Adrenal gland (tissue), 12 donors: Measurements from ENCODE around the gene WDR89. TPM values are rescaled to one million over a fixed set of nuclear protein-coding genes. Genes with fewer than 3 reads are reported as not detected.

Experiments
- DNase-seq, 7 donors: peaks; one replicate each; pipeline ENCODE4 v3.0.0-alpha.2; 2019 to 2020
- H3K27ac ChIP-seq, 5 donors: fragments of 200-600 bp; sonication (generic) in 4 of 5; 1 replicate in 3 of 5; 2 replicates in 2 of 5; pipeline versions ENCODE4 v1.5.1 to v1.8.0; 2016 to 2020; ENCODE audit warnings: mild to moderate bottlenecking in 1 of 5
- H3K27me3 ChIP-seq: fragments of 200-600 bp; 2 replicates; pipeline ENCODE4 v1.8.0; 2021
- H3K36me3 ChIP-seq, 2 donors: fragments of 200-600 bp; replicated peaks in 1 of 2; 1 replicate in 1 of 2; 2 replicates in 1 of 2; pipeline versions ENCODE4 v1.5.1 to v1.8.0; 2018 to 2022
- H3K4me1 ChIP-seq, 2 donors: fragments of 200-600 bp; replicated peaks in 1 of 2; 1 replicate in 1 of 2; 2 replicates in 1 of 2; pipeline versions ENCODE4 v1.5.1 to v1.8.0; 2018 to 2021
- H3K4me3 ChIP-seq, 4 donors: fragments of 200-600 bp; sonication (generic) in 3 of 4; one replicate each; pipeline ENCODE4 v1.5.1; 2016 to 2018
- H3K9me3 ChIP-seq, 3 donors: fragments of 200-600 bp; sonication (generic) in 1 of 3; replicated peaks in 1 of 3; 1 replicate in 2 of 3; 2 replicates in 1 of 3; pipeline versions ENCODE4 v1.5.1 to v1.8.0; 2016 to 2021
- CTCF ChIP-seq, 6 experiments: fragments of 450-650 bp in 4 of 6; fragments of 200-600 bp in 2 of 6; sonication (generic) in 1 of 6; IDR thresholded peaks; 1 replicate in 5 of 6; 2 replicates in 1 of 6; pipeline versions ENCODE4 v1.5.1 to v1.8.0; 2016 to 2021; ENCODE audit warnings: antibody characterized with exemption in 6 of 6, mild to moderate bottlenecking in 2 of 6, moderate library complexity in 1 of 6
- POLR2A ChIP-seq, 2 donors: fragments of 450-650 bp; IDR thresholded peaks; one replicate each; pipeline ENCODE4 v1.6.1; 2017; ENCODE audit warnings: antibody characterized with exemption in 2 of 2, mild to moderate bottlenecking in 2 of 2, moderate library complexity in 1 of 2
- WGBS, 4 donors: extraction: QIAGEN DNeasy Blood & Tissue Kit in 2 of 4; methylation state at CpG; one replicate each; pipeline versions ENCODE4 v1.1.5 to v1.1.7; 2013 to 2017; 5-methylcytosine and 5-hydroxymethylcytosine counted together
- intact Hi-C, 2 donors: fragments of 100-400 bp; cut with DNase I; formaldehyde crosslinking; loops; one replicate each; pipeline versions ENCODE4 v1.14.1 to v1.15.0; 2022 to 2023
- polyA plus RNA-seq, 3 donors: library from polyadenylated mRNA; stranded (reverse); fragments of 200-250 nt in 2 of 3; fragments of 350-450 nt in 1 of 3; fragmentation: Illumina TruSeq in 1 of 3; extraction: RNeasy Lipid Tissue Mini Kit (QIAGEN cat#74804) in 1 of 3; gene quantifications; one replicate each; pipeline ENCODE4 v1.2.3, GENCODE V29; 2013 to 2014
- total RNA-seq, 9 donors: library from RNA; depleted of rRNA in 4 of 9; stranded (reverse); fragments of >200 nt in 4 of 9; fragments of 120-200 nt in 1 of 9; fragmentation: NEBNext Ultra II Directional in 1 of 9; extraction: Animal tissue kit (Norgen Biotek cat#: 25700) in 1 of 9; gene quantifications; one replicate each; pipeline versions ENCODE4 v1.1.0 to v1.2.4, GENCODE V29; 2013 to 2023
- donor health status: healthy with polysubstance abuse.
- donor health status: Bipolar disorder and iron deficiency.
- donor health status: DM: yes; HTN: yes; CAD: no.
- donor health status: DM: no; HTN: no; CAD: no.
- donor health status: DM: no; HTN: no; CAD: no.
- donor health status: DM: yes; HTN: yes; CAD: no.

The WDR89 gene
- total and polyA plus RNA-seq, 12 donors = 2.5 to 19.2 (median 10.7) TPM

- Histone ChIP-seq H3K4me3 (no peak overlapping the region), H3K9me3 (no peaks in the 10 kb centered on the region), H3K27ac (no peak overlapping the region), H3K4me1 (no peaks in the 10 kb centered on the region), H3K36me3 (no peaks in the 10 kb centered on the region), H3K27me3 (no peaks in the 10 kb centered on the region)
- no peak for DNase-seq
- intact Hi-C loops = no loop called here
- 97 to 98% (median 97%) methylated on average over 5 of the region's 5 CpGs for WGBS, 4 donors
- TF ChIP-seq CTCF (IDR thresholded peaks at IDR 0.05) (no peak), POLR2A (IDR thresholded peaks at IDR 0.05) (no peak)
Measured at GRCh38 chr14:63604626-63605025, 37.0 kb downstream of the WDR89 start.

- Histone ChIP-seq H3K27me3 (no peaks in the 10 kb centered on the region), H3K4me3 (no peak overlapping the region), H3K9me3 (no peaks in the 10 kb centered on the region), H3K27ac (no peak overlapping the region), H3K36me3 (peaks cover 0 to 8% of the 10 kb centered on the region in 2 donors), H3K4me1 (no peaks in the 10 kb centered on the region)
- WGBS, 4 donors = 81 to 94% (median 85%) methylated on average over 4 to 5 of the region's 5 CpGs
- intact Hi-C loops = no loop called here
- no peak for TF ChIP-seq CTCF (IDR thresholded peaks at IDR 0.05)
- no peak for TF ChIP-seq POLR2A (IDR thresholded peaks at IDR 0.05)
- no peak for DNase-seq
Measured at GRCh38 chr14:63603749-63604277, 37.9 kb downstream of the WDR89 start.

GRCh38 chr14:63598807-63599206 is 42.9 kb downstream of the WDR89 start:
- WGBS, 4 donors = 90 to 95% (median 95%) methylated on average over 4 of the region's 4 CpGs
- H3K36me3 ChIP-seq = peaks cover 0 to 12% of the 10 kb centered on the region in 2 donors
- intact Hi-C loops = no loop called here

GRCh38 chr14:63596998-63597658 is 44.5 kb downstream of the WDR89 start:
- peaks cover 0 to 12% of the 10 kb centered on the region in 2 donors for H3K36me3 ChIP-seq
- H3K27ac ChIP-seq = no peak overlapping the region
- no peak for DNase-seq
- 96 to 98% (median 97%) methylated on average over 4 of the region's 4 CpGs for WGBS, 4 donors
- intact Hi-C loops = no loop called here
- H3K27me3 ChIP-seq = no peaks in the 10 kb centered on the region
- no peaks in the 10 kb centered on the region for H3K4me1 ChIP-seq
- no peak for TF ChIP-seq POLR2A (IDR thresholded peaks at IDR 0.05)
- TF ChIP-seq CTCF (IDR thresholded peaks at IDR 0.05) = no peak
- peaks cover 0 to 5% (median 0%) of the 10 kb centered on the region in 3 donors for H3K9me3 ChIP-seq
- no peak overlapping the region for H3K4me3 ChIP-seq

More at GRCh38 chr14:63598807-63599206, 42.9 kb downstream of the WDR89 start:
- Histone ChIP-seq H3K27ac (no peak overlapping the region), H3K4me3 (no peak overlapping the region), H3K27me3 (no peaks in the 10 kb centered on the region), H3K4me1 (no peaks in the 10 kb centered on the region), H3K9me3 (peaks cover 0 to 1% (median 0%) of the 10 kb centered on the region in 3 donors)
- TF ChIP-seq POLR2A (IDR thresholded peaks at IDR 0.05) (no peak), CTCF (IDR thresholded peaks at IDR 0.05) (no peak)
- no peak for DNase-seq
